Glutamatergic neuron (in vitro differentiated cells): ENCODE measurements around the gene CAPN5. TPM values are rescaled to one million over a fixed set of nuclear protein-coding genes. Genes with fewer than 3 reads are reported as not detected.

Experiments used
- DNase-seq: peaks from one replicate; pipeline ENCODE4 v3.0.0; 2022
- H3K27ac Mint-ChIP-seq: one replicate; pipeline ENCODE4 v1.8.0; 2020; ENCODE audit warnings: mild to moderate bottlenecking, mixed read lengths, inconsistent platforms; ENCODE audit not compliant: unreplicated experiment
- H3K27me3 Mint-ChIP-seq: one replicate; pipeline ENCODE4 v1.8.0; 2020; ENCODE audit warnings: mild to moderate bottlenecking, moderate library complexity, mixed read lengths, inconsistent platforms; ENCODE audit not compliant: unreplicated experiment
- H3K36me3 Mint-ChIP-seq: one replicate; pipeline ENCODE4 v1.8.0; 2020; ENCODE audit warnings: mild to moderate bottlenecking, mixed read lengths, inconsistent platforms; ENCODE audit not compliant: unreplicated experiment
- H3K4me1 Mint-ChIP-seq: one replicate; pipeline ENCODE4 v1.8.0; 2020; ENCODE audit warnings: mild to moderate bottlenecking, low read depth, mixed read lengths, inconsistent platforms; ENCODE audit not compliant: unreplicated experiment
- H3K4me3 Mint-ChIP-seq: one replicate; pipeline ENCODE4 v1.8.0; 2020; ENCODE audit warnings: mild to moderate bottlenecking, mixed read lengths, inconsistent platforms; ENCODE audit not compliant: unreplicated experiment
- H3K9me3 Mint-ChIP-seq: one replicate; pipeline ENCODE4 v1.8.0; 2020; ENCODE audit warnings: mild to moderate bottlenecking, moderate library complexity, mixed read lengths, inconsistent platforms; ENCODE audit not compliant: unreplicated experiment
- total RNA-seq: library from RNA; stranded (reverse); fragmentation: NEBNext Ultra II Directional; extraction: Animal tissue kit (Norgen Biotek cat#: 25700); gene quantifications from one replicate; pipeline ENCODE4 v1.2.1, GENCODE V29; 2021; ENCODE audit not compliant: unreplicated experiment
- TF ChIP-seq, protein P1 (sequence below): fragments of 200-600 bp; sonication (generic); IDR thresholded peaks from one replicate; pipeline ENCODE4 v1.5.0; 2021; ENCODE audit not compliant: partially characterized antibody, unreplicated experiment

CAPN5 gene
- total RNA-seq, 1 donor from 2014 or later: 45.0 TPM

DNA sequence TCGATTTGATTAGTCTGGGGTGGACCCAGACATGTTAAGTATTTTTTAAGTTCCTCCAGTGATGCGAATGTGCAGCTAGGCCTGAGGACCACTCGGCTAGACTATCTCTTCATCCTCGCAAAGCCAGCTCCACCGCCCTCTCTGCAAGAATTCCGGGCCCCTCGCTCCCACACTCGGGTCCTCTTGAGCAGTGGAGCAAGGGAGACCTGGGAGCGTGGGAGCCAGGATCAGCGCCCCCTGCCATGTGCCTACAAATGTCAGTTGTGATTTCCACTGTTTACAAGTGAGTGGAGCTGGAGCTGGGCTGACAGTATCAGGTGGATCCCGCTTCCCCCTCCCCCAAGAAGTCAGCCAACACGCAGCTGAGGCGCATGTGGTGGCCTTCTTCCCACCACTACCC is 25.9 kb upstream of the CAPN5 start:
- Mint-ChIP-seq H3K27me3 (peaks cover 24% of the 10 kb centered on the region), H3K4me1 (no peaks in the 10 kb centered on the region)
- TF ChIP-seq, protein P1, sequence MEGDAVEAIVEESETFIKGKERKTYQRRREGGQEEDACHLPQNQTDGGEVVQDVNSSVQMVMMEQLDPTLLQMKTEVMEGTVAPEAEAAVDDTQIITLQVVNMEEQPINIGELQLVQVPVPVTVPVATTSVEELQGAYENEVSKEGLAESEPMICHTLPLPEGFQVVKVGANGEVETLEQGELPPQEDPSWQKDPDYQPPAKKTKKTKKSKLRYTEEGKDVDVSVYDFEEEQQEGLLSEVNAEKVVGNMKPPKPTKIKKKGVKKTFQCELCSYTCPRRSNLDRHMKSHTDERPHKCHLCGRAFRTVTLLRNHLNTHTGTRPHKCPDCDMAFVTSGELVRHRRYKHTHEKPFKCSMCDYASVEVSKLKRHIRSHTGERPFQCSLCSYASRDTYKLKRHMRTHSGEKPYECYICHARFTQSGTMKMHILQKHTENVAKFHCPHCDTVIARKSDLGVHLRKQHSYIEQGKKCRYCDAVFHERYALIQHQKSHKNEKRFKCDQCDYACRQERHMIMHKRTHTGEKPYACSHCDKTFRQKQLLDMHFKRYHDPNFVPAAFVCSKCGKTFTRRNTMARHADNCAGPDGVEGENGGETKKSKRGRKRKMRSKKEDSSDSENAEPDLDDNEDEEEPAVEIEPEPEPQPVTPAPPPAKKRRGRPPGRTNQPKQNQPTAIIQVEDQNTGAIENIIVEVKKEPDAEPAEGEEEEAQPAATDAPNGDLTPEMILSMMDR: no peak

DNA sequence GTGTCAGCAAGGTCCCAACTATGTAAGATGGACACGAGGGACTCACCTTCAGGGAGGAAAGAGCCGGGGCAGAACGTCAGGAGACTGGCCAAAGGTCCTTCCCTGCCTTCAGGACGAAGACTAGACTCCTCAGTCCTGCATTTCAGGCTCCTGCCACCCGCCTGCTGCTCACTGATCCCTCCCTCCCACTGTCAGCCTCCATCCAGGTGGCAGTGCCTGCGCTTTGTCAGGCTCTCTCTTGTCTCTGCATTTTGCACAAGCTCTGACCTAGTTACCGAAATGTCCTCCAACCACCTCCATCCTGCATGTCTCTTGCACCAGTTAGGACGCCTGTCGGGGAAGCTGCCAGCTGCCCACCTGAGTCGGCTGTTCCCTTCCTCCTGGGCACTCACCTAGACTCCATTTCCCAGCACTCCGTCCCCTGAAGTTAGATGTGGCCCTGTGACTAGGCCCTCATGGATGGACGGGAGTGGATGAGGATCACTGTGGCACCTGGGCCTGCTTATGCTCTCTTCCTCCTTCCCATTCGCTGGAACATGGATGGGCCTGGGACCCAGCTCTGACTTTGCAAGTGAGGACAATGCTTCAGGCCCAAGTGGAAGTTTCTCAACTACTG is 24.6 kb upstream of the CAPN5 start:
- peaks cover 2% of the 10 kb centered on the region for H3K4me1 Mint-ChIP-seq
- TF ChIP-seq, protein P1: no peak
- H3K9me3 Mint-ChIP-seq: peaks cover 8% of the 10 kb centered on the region
- H3K27me3 Mint-ChIP-seq: peaks cover 21% of the 10 kb centered on the region
- H3K4me3 Mint-ChIP-seq: no peak overlapping the region
- no peak overlapping the region for H3K27ac Mint-ChIP-seq
- no peak for DNase-seq
- peaks cover 11% of the 10 kb centered on the region for H3K36me3 Mint-ChIP-seq

More for the DNA sequence above, 25.9 kb upstream of the CAPN5 start:
- H3K27ac Mint-ChIP-seq: no peak overlapping the region
- peaks cover 8% of the 10 kb centered on the region for H3K9me3 Mint-ChIP-seq
- H3K36me3 Mint-ChIP-seq: peaks cover 11% of the 10 kb centered on the region
- no peak for DNase-seq
- no peak overlapping the region for H3K4me3 Mint-ChIP-seq

DNA sequence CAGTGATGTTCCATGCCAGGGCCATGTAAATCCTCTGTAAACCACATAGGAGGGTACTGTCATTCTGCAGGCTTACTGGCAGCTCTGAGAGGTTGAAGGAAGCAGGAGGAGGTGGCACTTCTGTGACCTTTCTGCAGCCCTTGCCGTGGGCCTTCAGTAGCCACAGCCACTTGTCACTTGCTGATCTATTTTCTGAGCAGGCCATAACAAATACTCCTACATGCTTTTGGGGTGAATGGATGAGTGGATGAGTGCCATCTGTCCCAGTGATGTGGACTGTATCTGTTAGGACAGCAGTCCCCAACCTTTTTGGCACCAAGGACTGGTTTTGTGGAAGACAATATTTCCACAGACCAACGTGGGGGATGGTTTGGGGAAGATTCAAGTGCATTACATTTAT is 22.4 kb upstream of the CAPN5 start:
- TF ChIP-seq, protein P1: no peak
- H3K27me3 Mint-ChIP-seq: peaks cover 13% of the 10 kb centered on the region
- no peak for DNase-seq
- H3K4me3 Mint-ChIP-seq: no peak overlapping the region
- H3K36me3 Mint-ChIP-seq: peaks cover under 1% of the 10 kb centered on the region
- peaks cover 6% of the 10 kb centered on the region for H3K9me3 Mint-ChIP-seq
- peaks cover 2% of the 10 kb centered on the region for H3K4me1 Mint-ChIP-seq
- H3K27ac Mint-ChIP-seq: no peak overlapping the region

DNA sequence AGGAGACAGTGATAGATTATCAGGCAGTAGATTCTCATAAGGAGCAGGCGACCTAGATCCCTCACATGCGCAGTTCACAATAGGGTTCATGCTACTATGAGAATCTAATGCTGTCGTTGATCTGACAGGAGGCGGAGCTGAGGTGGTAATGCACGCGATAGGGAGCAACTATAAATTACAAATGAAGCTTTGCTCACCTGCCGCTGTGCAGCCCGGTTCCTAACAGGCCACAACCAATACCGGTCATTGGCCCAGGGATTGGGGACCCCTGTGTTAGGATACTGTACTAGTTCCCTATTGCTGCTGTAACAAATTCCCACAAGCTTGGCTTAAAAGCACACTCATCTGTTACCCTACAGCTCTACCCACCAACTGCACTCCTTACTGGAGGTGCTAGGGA is 21.9 kb upstream of the CAPN5 start:
- Mint-ChIP-seq H3K4me3 (no peak overlapping the region), H3K4me1 (peaks cover 2% of the 10 kb centered on the region), H3K36me3 (no peaks in the 10 kb centered on the region), H3K27me3 (peaks cover 13% of the 10 kb centered on the region), H3K27ac (peak overlapping the region; percentile 73), H3K9me3 (peaks cover 6% of the 10 kb centered on the region)
- TF ChIP-seq, protein P1: no peak
- no peak for DNase-seq

DNA sequence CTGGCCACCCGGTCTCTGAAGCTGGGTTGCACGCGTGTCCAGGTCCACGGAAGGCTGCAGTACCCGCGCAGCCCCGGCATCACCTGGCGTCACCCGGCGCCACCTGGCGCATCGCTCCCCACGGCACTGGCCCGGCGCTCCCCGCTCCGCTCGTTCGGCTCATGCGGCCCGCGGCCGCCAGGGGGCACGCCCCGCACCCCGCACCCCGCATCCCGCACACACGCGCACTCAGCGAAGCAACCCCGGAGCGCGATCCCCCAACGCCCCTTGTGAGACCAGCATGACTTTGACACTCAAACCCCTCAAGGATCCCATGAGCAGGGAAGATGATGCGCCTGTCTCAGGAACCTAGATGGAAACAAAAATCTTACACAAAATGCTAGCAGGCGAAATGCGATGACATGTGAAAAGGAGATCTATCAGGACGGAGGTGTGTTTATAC is 20.7 kb upstream of the CAPN5 start:
- peaks cover 2% of the 10 kb centered on the region for H3K4me1 Mint-ChIP-seq
- TF ChIP-seq, protein P1: peak; percentile 97
- no peak overlapping the region for H3K27ac Mint-ChIP-seq
- peaks cover 4% of the 10 kb centered on the region for H3K9me3 Mint-ChIP-seq
- H3K4me3 Mint-ChIP-seq: peak overlapping the region; percentile 53
- peaks cover 8% of the 10 kb centered on the region for H3K27me3 Mint-ChIP-seq
- no peaks in the 10 kb centered on the region for H3K36me3 Mint-ChIP-seq
- peak; percentile 83 for DNase-seq
